Activated CD8-positive, alpha-beta T cell treated with anti-CD3 and anti-CD28 coated beads for 36 hours (primary cell): ENCODE results near the gene ACADS. TPM values are rescaled to one million over a fixed set of nuclear protein-coding genes. Genes with fewer than 3 reads are reported as not detected.

Source experiments
- ATAC-seq: fragments of 200-7000 bp; cut with Tn5 transposase; one replicate; pipeline ENCODE4 v1.10.0; 2021; ENCODE audit warnings: mild to moderate bottlenecking, moderate library complexity
- CTCF ChIA-PET: fragments of 350-600 bp; sonication (Branson Sonifier 250); formaldehyde crosslinking; loops from one replicate; lab custom pipeline; 2021; ENCODE audit warnings: antibody characterized with exemption; lab: Charles Lee
- POLR2A ChIA-PET: fragments of 350-600 bp; sonication (Branson Sonifier 250); formaldehyde crosslinking; loops from one replicate; lab custom pipeline; 2021; ENCODE audit warnings: antibody characterized with exemption; lab: Charles Lee
- DNase-seq: peaks from one replicate; pipeline ENCODE4 v3.0.0-alpha.2; 2020
- H3K27ac Mint-ChIP-seq: one replicate; pipeline ENCODE4 v1.8.0; 2021; ENCODE audit warnings: mild to moderate bottlenecking, mixed read lengths
- H3K27me3 Mint-ChIP-seq: one replicate; pipeline ENCODE4 v1.8.0; 2021; ENCODE audit warnings: mixed read lengths
- H3K36me3 Mint-ChIP-seq: one replicate; pipeline ENCODE4 v1.8.0; 2021; ENCODE audit warnings: low read depth, mixed read lengths
- H3K4me1 Mint-ChIP-seq: one replicate; pipeline ENCODE4 v1.8.0; 2021; ENCODE audit warnings: low read depth, mixed read lengths
- H3K4me3 Mint-ChIP-seq: one replicate; pipeline ENCODE4 v1.8.0; 2021; ENCODE audit warnings: mild to moderate bottlenecking, moderate library complexity, mixed read lengths
- H3K9me3 Mint-ChIP-seq: one replicate; pipeline ENCODE4 v1.8.0; 2021; ENCODE audit warnings: mixed read lengths
- CTCF ChIP-seq: fragments of 200-600 bp; IDR thresholded peaks from one replicate; pipeline ENCODE4 v1.8.0; 2022; ENCODE audit warnings: antibody characterized with exemption, mild to moderate bottlenecking
- intact Hi-C: fragments of 100-400 bp; cut with micrococcal nuclease; formaldehyde crosslinking; loops from one replicate; pipeline ENCODE4 v1.10.0; 2022
- total RNA-seq, 2 experiments: library from RNA; stranded (reverse); gene quantifications; one replicate each; pipeline ENCODE4 v1.2.3, GENCODE V29; 2021

Gene ACADS
- total RNA-seq, 2 experiments from 2014 or later = 17.4 to 18.1 TPM

GRCh38 chr12:120720987-120721801 lies 4.4 kb upstream of the ACADS start:
- H3K27ac Mint-ChIP-seq = no peak overlapping the region
- H3K36me3 Mint-ChIP-seq = peaks cover 40% of the 10 kb centered on the region
- ATAC-seq (no peak), DNase-seq (no peak)
- no peaks in the 10 kb centered on the region for H3K27me3 Mint-ChIP-seq
- no peaks in the 10 kb centered on the region for H3K9me3 Mint-ChIP-seq
- no peak overlapping the region for H3K4me3 Mint-ChIP-seq
- intact Hi-C loops = no loop called here
- H3K4me1 Mint-ChIP-seq = peaks cover 14% of the 10 kb centered on the region
- CTCF ChIA-PET = interaction anchor here (1.2 to 2.9 kb wide), 3 partner anchors 31 to 74 kb away, joined by 5 to 12 read pairs (median 6); no protein-coding TSS in a partner anchor
- TF ChIP-seq CTCF = no peak
- POLR2A ChIA-PET = interaction anchor here (0.8 to 1.3 kb wide), 2 partner anchors 10 to 139 kb away, joined by 3 read pairs; no protein-coding TSS in a partner anchor

GRCh38 chr12:120721866-120722265 lies 3.8 kb upstream of the ACADS start:
- Mint-ChIP-seq H3K27ac (no peak overlapping the region), H3K36me3 (peaks cover 33% of the 10 kb centered on the region), H3K27me3 (no peaks in the 10 kb centered on the region), H3K4me3 (no peak overlapping the region), H3K9me3 (no peaks in the 10 kb centered on the region), H3K4me1 (peaks cover 19% of the 10 kb centered on the region)
- ATAC-seq (no peak), DNase-seq (no peak)
- TF ChIP-seq CTCF = no peak
- POLR2A ChIA-PET = interaction anchor here (0.8 kb wide), 1 partner anchor 140 kb away, joined by 3 read pairs; no protein-coding TSS in a partner anchor
- CTCF ChIA-PET = interaction anchor here (1.1 to 2.9 kb wide), 2 partner anchors 73 to 75 kb away, joined by 3 to 12 read pairs; no protein-coding TSS in a partner anchor
- intact Hi-C loops = no loop called here

- no peak overlapping the region for H3K27ac Mint-ChIP-seq
- ATAC-seq = no peak
- no peak overlapping the region for H3K4me3 Mint-ChIP-seq
- intact Hi-C loops = no loop called here
- ChIA-PET CTCF (interaction anchor here (1.1 kb wide), 1 partner anchor 76 kb away, joined by 3 read pairs; no protein-coding TSS in a partner anchor), POLR2A (no interaction called here)
- DNase-seq = no peak
- H3K36me3 Mint-ChIP-seq = peaks cover 31% of the 10 kb centered on the region
- no peak for TF ChIP-seq CTCF
- no peaks in the 10 kb centered on the region for H3K27me3 Mint-ChIP-seq
- no peaks in the 10 kb centered on the region for H3K9me3 Mint-ChIP-seq
- peaks cover 19% of the 10 kb centered on the region for H3K4me1 Mint-ChIP-seq
Measured at GRCh38 chr12:120722784-120723183, 2.8 kb upstream of the ACADS start.

GRCh38 chr12:120724720-120725119 lies 906 bp upstream of the ACADS start:
- ChIA-PET CTCF (interaction anchor here (0.9 to 1.5 kb wide), 7 partner anchors 10 to 247 kb away, joined by 3 to 7 read pairs (median 4); no protein-coding TSS in a partner anchor), POLR2A (interaction anchor here (0.6 to 1.4 kb wide), 2 partner anchors 14 to 247 kb away, joined by 3 read pairs; no protein-coding TSS in a partner anchor)
- Mint-ChIP-seq H3K27ac (no peak overlapping the region), H3K27me3 (no peaks in the 10 kb centered on the region), H3K4me3 (peak overlapping the region; percentile 88), H3K9me3 (no peaks in the 10 kb centered on the region), H3K36me3 (peaks cover 24% of the 10 kb centered on the region), H3K4me1 (peaks cover 11% of the 10 kb centered on the region)
- no peak for TF ChIP-seq CTCF
- ATAC-seq (no peak), DNase-seq (no peak)
- intact Hi-C loops = no loop called here
